SK-N-MC (cell line): ENCODE results near the gene PSD4.

ENCODE experiments used
- DNase-seq: peaks from one replicate; pipeline ENCODE4 v3.0.0-alpha.2; 2011; ENCODE audit warnings: low read depth, low spot score
- H3K27ac ChIP-seq: fragments of 200-600 bp; sonication (generic); 2 replicates; pipeline ENCODE4 v1.5.1; 2016; ENCODE audit warnings: mixed run types
- H3K36me3 ChIP-seq: fragments of 200-600 bp; sonication (generic); 2 replicates; pipeline ENCODE4 v1.6.1; 2017; ENCODE audit warnings: antibody characterized with exemption, low read length, mixed read lengths; ENCODE audit not compliant: insufficient read depth
- H3K4me3 ChIP-seq: fragments of 200-600 bp; sonication (generic); 2 replicates; pipeline ENCODE4 v1.5.1; 2016
- H3K9ac ChIP-seq: fragments of 200-600 bp; sonication (generic); 2 replicates; pipeline ENCODE4 v1.8.0; 2017; ENCODE audit warnings: mixed run types, mixed read lengths; ENCODE audit not compliant: insufficient read length
- H3K9me3 ChIP-seq: fragments of 200-600 bp; sonication (generic); 2 replicates; pipeline ENCODE4 v1.6.1; 2017; ENCODE audit warnings: low read depth, mild to moderate bottlenecking, antibody characterized with exemption, low read length, moderate library complexity, mixed read lengths
- EZH2 ChIP-seq: fragments of 200-600 bp; sonication (generic); IDR thresholded peaks from one replicate; pipeline ENCODE4 v1.6.1; 2017; ENCODE audit warnings: antibody characterized with exemption
- FOXP2 ChIP-seq: optimal IDR thresholded peaks from 2 replicates; pipeline ENCODE3; 2011; ENCODE audit warnings: mild to moderate bottlenecking, moderate library complexity; ENCODE audit not compliant: insufficient read depth; ENCODE audit errors: extremely low read length, control extremely low read depth
- POLR2AphosphoS5 ChIP-seq: IDR thresholded peaks from 2 replicates; pipeline ENCODE4 v1.6.1; 2012; ENCODE audit warnings: mild to moderate bottlenecking, low read depth, low read length, borderline replicate concordance

PSD4 gene

GRCh38 chr2:113178891-113179290, 5.1 kb downstream of the PSD4 start:
- no peak for DNase-seq
- no peak for TF ChIP-seq POLR2AphosphoS5
- no peak for TF ChIP-seq FOXP2
- no peak for TF ChIP-seq EZH2
- no peak overlapping the region for H3K9ac ChIP-seq
- H3K27ac ChIP-seq: no peak overlapping the region
- H3K4me3 ChIP-seq: no peak overlapping the region
- no peaks in the 10 kb centered on the region for H3K9me3 ChIP-seq
- H3K36me3 ChIP-seq: no peaks in the 10 kb centered on the region

GRCh38 chr2:113179446-113180045, 5.8 kb downstream of the PSD4 start:
- TF ChIP-seq FOXP2 (no peak), EZH2 (no peak), POLR2AphosphoS5 (no peak)
- no peak for DNase-seq
- H3K9me3 ChIP-seq: no peaks in the 10 kb centered on the region
- H3K4me3 ChIP-seq: no peak overlapping the region
- no peak overlapping the region for H3K27ac ChIP-seq
- H3K9ac ChIP-seq: no peak overlapping the region
- H3K36me3 ChIP-seq: no peaks in the 10 kb centered on the region

DNA sequence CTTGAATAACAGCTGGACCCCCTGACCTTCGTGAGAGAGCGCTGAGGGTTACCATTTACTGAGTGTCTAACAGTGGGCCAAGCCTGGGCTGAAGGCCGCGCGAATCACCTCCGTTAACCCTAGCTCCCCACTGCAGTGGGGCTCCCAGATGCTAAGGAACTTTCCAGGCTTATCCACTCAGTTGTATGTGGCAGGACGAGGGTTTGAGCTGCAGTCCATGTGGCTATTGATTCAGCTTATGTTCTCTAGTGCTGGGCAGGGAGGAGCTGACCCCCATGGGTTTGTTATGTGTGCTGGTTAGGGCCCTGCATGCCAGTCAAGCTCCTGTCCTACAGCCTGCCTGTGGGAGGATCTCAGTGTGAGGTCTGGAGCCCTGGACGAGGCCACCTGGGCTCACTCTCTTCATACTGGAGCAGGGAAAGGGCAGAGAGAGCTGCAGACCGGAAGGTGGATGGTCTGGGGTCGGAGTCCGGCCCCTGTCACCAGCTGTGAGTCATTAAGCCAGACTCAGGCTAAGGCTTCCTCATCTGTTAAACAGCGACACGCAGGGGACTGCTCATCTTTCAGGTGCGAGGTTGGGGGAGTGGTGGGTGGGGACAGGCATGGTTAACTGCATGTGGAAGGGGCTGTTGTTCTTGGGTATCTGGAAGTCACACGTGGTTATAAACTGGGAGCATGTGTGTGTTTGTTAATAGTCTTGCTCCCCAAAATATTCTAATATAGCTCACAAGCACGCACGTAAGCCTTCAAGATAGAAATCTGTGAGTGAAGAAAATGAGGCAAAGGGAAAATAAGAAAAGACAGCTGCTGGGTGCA, 6.6 kb downstream of the PSD4 start:
- Histone ChIP-seq H3K27ac (no peak overlapping the region), H3K9ac (no peak overlapping the region), H3K4me3 (no peak overlapping the region), H3K36me3 (no peaks in the 10 kb centered on the region), H3K9me3 (no peaks in the 10 kb centered on the region)
- TF ChIP-seq POLR2AphosphoS5 (no peak), FOXP2 (no peak), EZH2 (no peak)
- no peak for DNase-seq

- H3K27ac ChIP-seq: no peak overlapping the region
- H3K9me3 ChIP-seq: no peaks in the 10 kb centered on the region
- no peak overlapping the region for H3K4me3 ChIP-seq
- DNase-seq: no peak
- H3K9ac ChIP-seq: no peak overlapping the region
- H3K36me3 ChIP-seq: no peaks in the 10 kb centered on the region
- TF ChIP-seq POLR2AphosphoS5 (no peak), EZH2 (no peak), FOXP2 (no peak)
Measured at GRCh38 chr2:113181258-113182051, 7.7 kb downstream of the PSD4 start.

DNA sequence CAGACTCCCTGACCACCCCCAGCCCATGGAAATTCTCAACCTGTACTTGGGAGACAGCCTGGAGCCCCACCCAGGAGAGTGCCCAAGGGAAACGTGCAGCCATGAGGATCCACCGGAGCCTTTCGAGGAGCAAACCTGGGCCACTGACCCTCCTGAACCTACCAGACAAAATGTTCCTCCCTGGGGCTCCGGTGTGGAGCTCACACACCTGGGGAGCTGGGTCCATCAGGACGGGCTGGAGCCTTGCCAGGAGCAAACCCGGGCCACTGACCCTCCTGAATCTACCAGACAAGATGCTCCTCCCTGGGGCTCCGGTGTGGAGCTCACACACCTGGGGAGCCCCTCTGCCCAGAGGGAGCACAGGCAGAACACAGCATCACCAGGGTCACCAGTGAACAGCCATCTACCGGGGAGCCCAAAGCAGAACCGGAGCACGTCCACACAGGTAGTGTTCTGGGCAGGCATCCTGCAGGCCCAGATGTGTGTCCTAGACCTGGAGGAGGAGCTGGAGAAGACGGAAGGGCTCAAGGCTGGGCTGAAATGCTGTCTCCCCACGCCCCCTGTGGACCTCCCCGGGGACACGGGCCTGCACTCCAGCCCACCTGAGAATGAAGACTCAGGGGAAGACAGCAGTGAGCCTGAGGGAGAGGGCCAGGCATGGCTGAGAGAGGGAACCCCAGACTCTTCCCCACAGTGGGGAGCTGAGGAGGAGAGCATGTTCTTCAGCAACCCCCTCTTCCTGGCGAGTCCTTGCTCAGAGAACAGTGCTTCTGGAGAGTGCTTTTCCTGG, 8.9 kb downstream of the PSD4 start:
- no peak overlapping the region for H3K4me3 ChIP-seq
- H3K9me3 ChIP-seq: no peaks in the 10 kb centered on the region
- no peaks in the 10 kb centered on the region for H3K36me3 ChIP-seq
- H3K9ac ChIP-seq: no peak overlapping the region
- TF ChIP-seq EZH2 (no peak), FOXP2 (no peak), POLR2AphosphoS5 (no peak)
- DNase-seq: no peak
- H3K27ac ChIP-seq: no peak overlapping the region

DNA sequence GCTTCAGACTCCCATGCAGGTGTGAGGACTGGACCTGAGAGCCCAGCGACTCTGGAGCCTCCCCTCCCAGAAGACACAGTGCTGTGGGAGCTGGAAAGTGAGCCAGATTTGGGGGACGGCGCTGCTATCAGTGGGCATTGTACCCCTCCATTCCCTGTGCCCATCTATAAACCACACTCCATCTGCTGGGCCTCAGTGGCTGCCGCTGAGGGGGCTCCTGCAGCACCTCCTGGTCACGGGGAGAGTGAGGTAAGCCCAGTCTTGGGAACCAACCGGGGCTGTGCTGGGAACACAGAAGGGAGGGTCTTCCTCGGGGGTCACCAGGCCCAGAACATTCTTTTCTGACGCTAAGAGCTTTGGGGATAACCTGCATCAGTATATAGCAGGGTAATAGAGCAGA, 9.5 kb downstream of the PSD4 start:
- Histone ChIP-seq H3K4me3 (no peak overlapping the region), H3K36me3 (no peaks in the 10 kb centered on the region), H3K9ac (no peak overlapping the region), H3K9me3 (no peaks in the 10 kb centered on the region), H3K27ac (no peak overlapping the region)
- no peak for TF ChIP-seq POLR2AphosphoS5
- no peak for TF ChIP-seq FOXP2
- no peak for DNase-seq

GRCh38 chr2:113183703-113184102, 9.9 kb downstream of the PSD4 start:
- H3K36me3 ChIP-seq: no peaks in the 10 kb centered on the region
- no peaks in the 10 kb centered on the region for H3K9me3 ChIP-seq
- no peak for DNase-seq
- H3K4me3 ChIP-seq: no peak overlapping the region
- TF ChIP-seq FOXP2: no peak
- TF ChIP-seq POLR2AphosphoS5: no peak
- no peak for TF ChIP-seq EZH2
- H3K9ac ChIP-seq: no peak overlapping the region
- no peak overlapping the region for H3K27ac ChIP-seq

- H3K9me3 ChIP-seq: no peaks in the 10 kb centered on the region
- DNase-seq: no peak
- no peaks in the 10 kb centered on the region for H3K36me3 ChIP-seq
- no peak overlapping the region for H3K4me3 ChIP-seq
- TF ChIP-seq FOXP2 (no peak), POLR2AphosphoS5 (no peak), EZH2 (no peak)
- no peak overlapping the region for H3K9ac ChIP-seq
- H3K27ac ChIP-seq: no peak overlapping the region
Measured at GRCh38 chr2:113184531-113185230, 10.9 kb downstream of the PSD4 start.
